H1 (cell line): Measurements from ENCODE around the gene STYXL1. TPM values are rescaled to one million over a fixed set of nuclear protein-coding genes. Genes with fewer than 3 reads are reported as not detected.
"Not testable (repeated sequence)": the region's sequence is repeated elsewhere in the genome, so short reads cannot be mapped to it uniquely, and the experiment has no call there.

Experiments
- CTCF ChIA-PET: fragments of 300-600 bp; sonication (Branson Sonifier 250); formaldehyde crosslinking; loops from one replicate; lab custom pipeline; 2021; ENCODE audit not compliant: partially characterized antibody; lab: Charles Lee
- POLR2A ChIA-PET: fragments of 300-600 bp; sonication (Branson Sonifier 250); formaldehyde crosslinking; loops from one replicate; lab custom pipeline; 2021; ENCODE audit warnings: inconsistent platforms; ENCODE audit not compliant: partially characterized antibody; lab: Charles Lee
- DNase-seq, 2 experiments: peaks; one replicate each; pipeline versions ENCODE4 v3.0.0 to v3.0.0-alpha.2; 2010 to 2022; ENCODE audit warnings: low spot score in 2 of 2, low read depth in 1 of 2, mixed read lengths in 1 of 2
- FAIRE-seq: peaks from 2 replicates; lab custom pipeline; 2011; peaks lifted over from hg19 to GRCh38; lab: Jason Lieb, UNC
- H2AFZ ChIP-seq: 2 replicates; pipeline ENCODE4 v1.8.1; 2012; ENCODE audit warnings: low read length, inconsistent platforms
- H2AK5ac ChIP-seq: 2 replicates; pipeline ENCODE4 v1.6.1; 2013; ENCODE audit warnings: low read depth, low read length
- H2BK120ac ChIP-seq: replicated peaks from 2 replicates; pipeline ENCODE3; 2013; ENCODE audit warnings: low read depth, low read length, inconsistent platforms
- H2BK12ac ChIP-seq: 2 replicates; pipeline ENCODE4 v1.6.1; 2013; ENCODE audit warnings: low read depth, low read length
- H2BK15ac ChIP-seq: 2 replicates; pipeline ENCODE4 v1.6.1; 2013; ENCODE audit warnings: low read length
- H2BK20ac ChIP-seq: 2 replicates; pipeline ENCODE4 v1.6.1; 2013; ENCODE audit warnings: low read length
- H2BK5ac ChIP-seq: 2 replicates; pipeline ENCODE4 v1.6.1; 2013; ENCODE audit warnings: low read depth, low read length
- H3K14ac ChIP-seq: 2 replicates; pipeline ENCODE4 v1.6.1; 2013; ENCODE audit warnings: inconsistent platforms; ENCODE audit not compliant: insufficient read length
- H3K18ac ChIP-seq: 2 replicates; pipeline ENCODE4 v1.6.1; 2013; ENCODE audit warnings: low read length; ENCODE audit errors: extremely low read depth
- H3K23ac ChIP-seq: 2 replicates; pipeline ENCODE4 v1.6.1; 2013; ENCODE audit warnings: inconsistent platforms; ENCODE audit not compliant: insufficient read length
- H3K23me2 ChIP-seq: 2 replicates; pipeline ENCODE4 v1.6.1; 2013; ENCODE audit warnings: low read depth, low read length
- H3K27ac ChIP-seq: 2 replicates; pipeline ENCODE4 v1.6.1; 2011; ENCODE audit warnings: low read depth, low read length, inconsistent platforms
- H3K27me3 ChIP-seq, 4 experiments: replicated peaks in 1 of 4; 1 replicate in 1 of 4; 2 replicates in 3 of 4; pipeline versions ENCODE4 v1.6.1 to v1.8.1; 2011 to 2013; ENCODE audit warnings: low read length in 3 of 4, mild to moderate bottlenecking in 3 of 4, inconsistent platforms in 2 of 4, mixed read lengths in 2 of 4, moderate library complexity in 1 of 4; ENCODE audit not compliant: control insufficient read depth in 3 of 4, insufficient read depth in 3 of 4; ENCODE audit errors: extremely low read depth in 1 of 4
- H3K36me3 ChIP-seq, 4 experiments: 2 replicates each; pipeline versions ENCODE4 v1.6.1 to v1.8.1; 2011 to 2013; ENCODE audit warnings: mild to moderate bottlenecking in 4 of 4, low read length in 3 of 4, moderate library complexity in 2 of 4, control low read depth in 1 of 4, inconsistent platforms in 1 of 4; ENCODE audit not compliant: insufficient read depth in 4 of 4, control insufficient read depth in 2 of 4
- H3K4ac ChIP-seq: replicated peaks from 2 replicates; pipeline ENCODE3; 2013; ENCODE audit warnings: low read length, low read depth, mixed read lengths, inconsistent platforms; ENCODE audit not compliant: insufficient read length
- H3K4me1 ChIP-seq, 4 experiments: replicated peaks in 1 of 4; 1 replicate in 1 of 4; 2 replicates in 3 of 4; pipeline versions ENCODE4 v1.6.1 to v1.8.1; 2011 to 2013; ENCODE audit warnings: low read length in 3 of 4, inconsistent platforms in 2 of 4, mixed read lengths in 1 of 4; ENCODE audit not compliant: insufficient read depth in 4 of 4, control insufficient read depth in 3 of 4
- H3K4me2 ChIP-seq, 2 experiments: 2 replicates each; pipeline versions ENCODE4 v1.6.1 to v1.8.1; 2011 to 2013; ENCODE audit warnings: low read depth in 2 of 2, low read length in 2 of 2, control low read depth in 1 of 2, inconsistent platforms in 1 of 2, mild to moderate bottlenecking in 1 of 2; ENCODE audit not compliant: insufficient read depth in 1 of 2
- H3K4me3 ChIP-seq, 4 experiments: fragments of 200-600, 300-600 bp in 1 of 4; sonication (generic), shearing (Covaris generic), sonication (Bioruptor Twin) in 1 of 4; 2 replicates each; pipeline versions ENCODE4 v1.5.1 to v1.8.1; 2011 to 2016; ENCODE audit warnings: low read length in 4 of 4, low read depth in 3 of 4, control low read depth in 2 of 4, inconsistent platforms in 2 of 4, mild to moderate bottlenecking in 2 of 4, mixed read lengths in 1 of 4, moderate library complexity in 1 of 4; ENCODE audit not compliant: insufficient read depth in 2 of 4; ENCODE audit errors: extremely low read depth in 1 of 4
- H3K56ac ChIP-seq: replicated peaks from 2 replicates; pipeline ENCODE3; 2013; ENCODE audit warnings: low read depth, mild to moderate bottlenecking, mixed read lengths, low read length, inconsistent platforms; ENCODE audit not compliant: insufficient read length
- H3K79me1 ChIP-seq: 2 replicates; pipeline ENCODE4 v1.6.1; 2013; ENCODE audit warnings: low read depth, low read length, control low read depth
- H3K79me2 ChIP-seq, 2 experiments: 2 replicates each; pipeline versions ENCODE4 v1.6.1 to v1.8.1; 2012 to 2013; ENCODE audit warnings: low read length in 2 of 2, mild to moderate bottlenecking in 2 of 2, inconsistent platforms in 1 of 2; ENCODE audit not compliant: insufficient read depth in 2 of 2, control insufficient read depth in 1 of 2
- H3K9ac ChIP-seq, 4 experiments: replicated peaks in 1 of 4; 1 replicate in 1 of 4; 2 replicates in 3 of 4; pipeline versions ENCODE4 v1.6.1 to v1.8.1; 2011 to 2013; ENCODE audit warnings: low read depth in 3 of 4, low read length in 3 of 4, control low read depth in 2 of 4, mild to moderate bottlenecking in 2 of 4, moderate library complexity in 2 of 4, inconsistent platforms in 1 of 4; ENCODE audit errors: extremely low read depth in 1 of 4
- H3K9me3 ChIP-seq, 2 experiments: 2 replicates each; pipeline versions ENCODE4 v1.6.1 to v1.8.1; 2012 to 2013; ENCODE audit warnings: mild to moderate bottlenecking in 2 of 2, moderate library complexity in 2 of 2, control low read depth in 1 of 2, inconsistent platforms in 1 of 2, low read depth in 1 of 2, low read length in 1 of 2, mixed read lengths in 1 of 2; ENCODE audit not compliant: insufficient read depth in 2 of 2
- H4K20me1 ChIP-seq, 2 experiments: replicated peaks in 1 of 2; 2 replicates each; pipeline versions ENCODE3 to v1.8.1; 2011 to 2013; ENCODE audit warnings: inconsistent platforms in 2 of 2, low read length in 2 of 2, mild to moderate bottlenecking in 1 of 2; ENCODE audit not compliant: insufficient read depth in 2 of 2, control insufficient read depth in 1 of 2
- H4K5ac ChIP-seq: 2 replicates; pipeline ENCODE4 v1.6.1; 2013; ENCODE audit warnings: low read length, low read depth, mixed read lengths, inconsistent platforms; ENCODE audit not compliant: insufficient read length
- H4K8ac ChIP-seq: 2 replicates; pipeline ENCODE4 v1.8.0; 2013; ENCODE audit warnings: mild to moderate bottlenecking, moderate library complexity, low read length, inconsistent platforms; ENCODE audit not compliant: insufficient read depth; ENCODE audit errors: extremely low read depth
- H4K91ac ChIP-seq: replicated peaks from 2 replicates; pipeline ENCODE3; 2013; ENCODE audit warnings: low read length, mixed read lengths, inconsistent platforms; ENCODE audit not compliant: insufficient read length
- HDAC6 ChIP-seq: IDR thresholded peaks from one replicate; pipeline ENCODE4 v1.7.1; 2012; ENCODE audit warnings: low read depth, mild to moderate bottlenecking, inconsistent platforms, low read length, moderate library complexity
- JUND ChIP-seq: IDR thresholded peaks from 2 replicates; pipeline ENCODE4 v1.6.1; 2011; ENCODE audit warnings: mild to moderate bottlenecking, improper control_type of control experiment, low read length
- KDM1A ChIP-seq: fragments of 200-600, 300-600 bp; sonication (generic); IDR thresholded peaks from 2 replicates; pipeline ENCODE4 v1.7.1; 2016; ENCODE audit warnings: mild to moderate bottlenecking, low read length, borderline replicate concordance
- POLR2AphosphoS5 ChIP-seq: IDR thresholded peaks from 2 replicates; pipeline ENCODE4 v1.6.1; 2011; ENCODE audit warnings: low read depth, low read length
- RBBP5 ChIP-seq: IDR thresholded peaks from 2 replicates; pipeline ENCODE4 v1.7.1; 2012; ENCODE audit warnings: low read depth, mild to moderate bottlenecking, inconsistent platforms, low read length, moderate library complexity, borderline replicate concordance
- RXRA ChIP-seq: IDR thresholded peaks from 2 replicates; pipeline ENCODE4 v1.6.1; 2011; ENCODE audit warnings: low read depth, mild to moderate bottlenecking, low read length, moderate library complexity; ENCODE audit not compliant: insufficient read depth
- SIX5 ChIP-seq: IDR thresholded peaks from 2 replicates; pipeline ENCODE4 v1.6.1; 2011; ENCODE audit warnings: mild to moderate bottlenecking, low read depth, low read length
- SP2 ChIP-seq: IDR thresholded peaks from 2 replicates; pipeline ENCODE4 v1.6.1; 2012; ENCODE audit warnings: mild to moderate bottlenecking, low read length, inconsistent platforms
- SUZ12 ChIP-seq: fragments of 200-600 bp; sonication (generic); IDR thresholded peaks from 2 replicates; pipeline ENCODE4 v1.6.1; 2012; ENCODE audit warnings: mild to moderate bottlenecking, inconsistent platforms, low read length, moderate library complexity, mixed read lengths
- TCF12 ChIP-seq: IDR thresholded peaks from 2 replicates; pipeline ENCODE4 v1.6.1; 2011; ENCODE audit warnings: low read depth, mild to moderate bottlenecking, low read length
- WGBS, 2 experiments: shearing (Covaris generic) in 1 of 2; methylation state at CpG; one replicate each; pipeline versions ENCODE4 v1.1.6 to v1.1.7; 2013 to 2015; ENCODE audit warnings: low lambda C conversion rate in 2 of 2, mixed read lengths in 2 of 2, inconsistent platforms in 1 of 2, low coverage in 1 of 2, missing lambda C conversion rate in 1 of 2; ENCODE audit not compliant: insufficient replicate concordance in 2 of 2, insufficient coverage in 1 of 2, insufficient read length in 1 of 2; ENCODE audit errors: extremely low coverage in 1 of 2, missing lambda C conversion rate in 1 of 2; 5-methylcytosine and 5-hydroxymethylcytosine counted together
- polyA plus RNA-seq, 7 experiments: library from polyadenylated mRNA; depleted of rRNA in 3 of 7; stranded (reverse) in 5 of 7; unstranded in 2 of 7; fragments of >200 nt in 5 of 7; fragments of 200-250 nt in 2 of 7; gene quantifications; 1 replicate in 5 of 7; 2 replicates in 1 of 7; 4 replicates in 1 of 7; pipeline versions ENCODE4 v1.2.1 to v1.2.3, GENCODE V29; 2011 to 2013; ENCODE audit warnings: missing spikeins in 2 of 7, mixed read lengths in 2 of 7
- total RNA-seq: library from RNA; stranded (reverse); fragmentation: NEBNext Ultra II Directional; extraction: Animal tissue kit (Norgen Biotek cat#: 25700); gene quantifications from 2 replicates; pipeline ENCODE4 v1.2.1, GENCODE V29; 2021
- TF ChIP-seq, protein P1 (sequence below): IDR thresholded peaks from 2 replicates; pipeline ENCODE4 v1.6.1; 2012; ENCODE audit warnings: inconsistent platforms

Gene STYXL1
- total and polyA plus RNA-seq, 2 of the 8 experiments (the other 6 are each of a cell fraction or from before 2014, with no cell fraction given): 32.3 to 53.9 TPM

DNA sequence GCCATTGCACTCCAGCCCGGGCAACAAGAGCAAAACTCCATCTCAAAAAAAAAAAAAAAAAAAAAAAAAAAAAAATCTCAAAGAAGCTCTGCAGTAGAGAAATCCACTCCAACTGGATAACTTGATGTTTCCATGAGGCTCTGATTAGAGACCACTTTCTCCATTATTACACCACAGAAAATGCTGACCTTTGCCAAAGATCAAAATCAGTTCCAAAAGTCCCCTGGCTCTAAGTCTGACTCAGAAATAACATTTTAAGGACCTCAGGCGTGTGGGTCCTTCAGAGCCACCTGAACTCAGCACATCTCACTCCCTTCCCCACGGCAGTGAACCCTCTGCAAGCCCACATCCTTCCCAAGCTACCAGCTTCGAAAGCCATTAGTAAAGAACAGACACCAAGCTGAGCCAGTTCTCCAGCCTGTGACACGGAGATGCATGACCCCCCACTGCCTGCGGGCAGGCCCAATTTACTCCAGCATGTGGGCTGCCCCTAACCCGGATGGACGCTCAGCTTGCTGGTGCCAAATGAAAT, 39.6 kb downstream of the STYXL1 start (continued):
- TF ChIP-seq, protein P1, sequence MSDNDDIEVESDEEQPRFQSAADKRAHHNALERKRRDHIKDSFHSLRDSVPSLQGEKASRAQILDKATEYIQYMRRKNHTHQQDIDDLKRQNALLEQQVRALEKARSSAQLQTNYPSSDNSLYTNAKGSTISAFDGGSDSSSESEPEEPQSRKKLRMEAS: no peak
- no peak for TF ChIP-seq TCF12
- no peak for TF ChIP-seq SP2
- TF ChIP-seq HDAC6: no peak
- TF ChIP-seq RXRA: no peak
- TF ChIP-seq SIX5: no peak
- TF ChIP-seq SUZ12: no peak
- no peak for TF ChIP-seq RBBP5
- TF ChIP-seq JUND: no peak
- TF ChIP-seq KDM1A: no peak
- TF ChIP-seq POLR2AphosphoS5: no peak

DNA sequence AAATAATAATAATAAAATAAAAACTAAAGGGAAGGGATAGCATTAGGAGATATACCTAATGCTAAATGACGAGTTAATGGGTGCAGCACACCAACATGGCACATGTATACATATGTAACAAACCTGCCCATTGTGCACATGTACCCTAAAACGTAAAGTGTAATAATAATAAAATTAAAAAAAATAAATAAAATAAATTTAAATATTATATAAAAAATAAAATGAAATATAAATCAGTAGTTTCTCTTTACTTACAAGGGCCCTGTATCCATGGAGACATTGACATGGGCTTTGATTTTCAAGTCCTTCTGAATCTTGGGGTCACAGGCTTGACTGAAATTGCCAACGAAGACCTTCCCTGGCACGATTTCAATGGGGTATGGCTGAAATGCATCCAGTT, 42.8 kb downstream of the STYXL1 start:
- H4K5ac ChIP-seq, H3K27me3 ChIP-seq, H2BK15ac ChIP-seq, H2BK5ac ChIP-seq, H2AFZ ChIP-seq, H3K4me2 ChIP-seq, H3K4me1 ChIP-seq, H4K8ac ChIP-seq, FAIRE-seq, H3K79me2 ChIP-seq, H4K20me1 ChIP-seq, H2AK5ac ChIP-seq, DNase-seq, H3K23me2 ChIP-seq, H3K79me1 ChIP-seq, H3K18ac ChIP-seq, H3K27ac ChIP-seq, H4K91ac ChIP-seq, H3K36me3 ChIP-seq, H3K9me3 ChIP-seq, H2BK120ac ChIP-seq, H3K23ac ChIP-seq, H3K4me3 ChIP-seq, H3K4ac ChIP-seq, H2BK20ac ChIP-seq, H3K9ac ChIP-seq, H2BK12ac ChIP-seq, H3K56ac ChIP-seq, H3K14ac ChIP-seq: not testable (repeated sequence)
- CTCF ChIA-PET: interaction anchor here (1.6 to 2.3 kb wide), 2 partner anchors 15 to 35 kb away, joined by 6 to 7 read pairs; no protein-coding TSS in a partner anchor
- WGBS, 2 experiments: 98% methylated on average over 4 of the region's 4 CpGs; no CpG with 5 or more reads in 1 of the 2 experiments
- POLR2A ChIA-PET: interaction anchor here (1.3 kb wide), 1 partner anchor 8 kb away, joined by 3 read pairs; no protein-coding TSS in a partner anchor
